ENCODE data around the gene WDR74. TPM values are rescaled to one million over a fixed set of nuclear protein-coding genes. Genes with fewer than 3 reads are reported as not detected.

WDR74 gene
- total RNA-seq, 2 donors from 2014 or later = 44.5 to 46.1 TPM

GRCh38 chr11:62805076-62805892, 34.1 kb downstream of the WDR74 start, which contains the start of gene NXF1:
NXF1 (minus strand) TSS chr11:62805440; CDS start chr11:62805356, 84 bp downstream.
- TF ChIP-seq POLR2AphosphoS5 (IDR thresholded peaks at IDR 0.05) = peak; percentile 100
- peak in 3 of 4 experiments; percentile 9 to 42 (median 37) for TF ChIP-seq CTCF (IDR thresholded peaks at IDR 0.05)
- TF ChIP-seq POLR2A (IDR thresholded peaks at IDR 0.05) = peak; percentile 100
- DNase-seq (ENCODE audit: low spot score) = peak; percentile 95
- intact Hi-C loops (cut with DNase I) = no loop called here
- H3K36me3 ChIP-seq = peaks cover 5 to 14% of the 10 kb centered on the region in 2 donors
- whole genome bisulfite sequencing = 0% methylated on average over 18 of the region's 77 CpGs
- peak within 1 kb of the TSS; percentile 77 to 84 for H3K27ac ChIP-seq
- peaks cover 5% of the 10 kb centered on the region for H3K4me1 ChIP-seq (replicated peaks)
- no peaks in the 10 kb centered on the region for H3K9me3 ChIP-seq
- peak within 1 kb of the TSS; percentile 83 to 88 for H3K4me3 ChIP-seq
- no peaks in the 10 kb centered on the region for H3K27me3 ChIP-seq (replicated peaks; ENCODE audit: insufficient read depth)

GRCh38 chr11:62804310-62805075, 34.9 kb downstream of the WDR74 start:
- WGBS = 2% methylated on average over 14 of the region's 14 CpGs
- Histone ChIP-seq H3K4me1 (replicated peaks) (peaks cover 5% of the 10 kb centered on the region), H3K4me3 (peak overlapping the region; percentile 83 to 88), H3K9me3 (no peaks in the 10 kb centered on the region), H3K27ac (peak overlapping the region; percentile 77 to 84), H3K27me3 (replicated peaks; ENCODE audit: insufficient read depth) (no peaks in the 10 kb centered on the region), H3K36me3 (peaks cover 5 to 22% of the 10 kb centered on the region in 2 donors)
- DNase-seq (ENCODE audit: low spot score) = no peak
- TF ChIP-seq POLR2AphosphoS5 (IDR thresholded peaks at IDR 0.05) = no peak
- no peak for TF ChIP-seq CTCF (IDR thresholded peaks at IDR 0.05)
- no peak for TF ChIP-seq POLR2A (IDR thresholded peaks at IDR 0.05)
- intact Hi-C loops (cut with DNase I) = no loop called here

GRCh38 chr11:62801071-62801470, 38.3 kb downstream of the WDR74 start:
- Histone ChIP-seq H3K27me3 (replicated peaks; ENCODE audit: insufficient read depth) (no peaks in the 10 kb centered on the region), H3K36me3 (peaks cover 14 to 50% of the 10 kb centered on the region in 2 donors), H3K27ac (no peak overlapping the region), H3K4me1 (replicated peaks) (peaks cover 5% of the 10 kb centered on the region), H3K4me3 (no peak overlapping the region), H3K9me3 (no peaks in the 10 kb centered on the region)
- 90% methylated on average over 4 of the region's 4 CpGs for WGBS
- intact Hi-C loops (cut with DNase I) = no loop called here
- no peak for DNase-seq (ENCODE audit: low spot score)
- TF ChIP-seq CTCF (IDR thresholded peaks at IDR 0.05) (no peak), POLR2AphosphoS5 (IDR thresholded peaks at IDR 0.05) (no peak), POLR2A (IDR thresholded peaks at IDR 0.05) (no peak)

GRCh38 chr11:62799486-62799885, 39.9 kb downstream of the WDR74 start:
- peaks cover 19 to 61% of the 10 kb centered on the region in 2 donors for H3K36me3 ChIP-seq
- no peak overlapping the region for H3K27ac ChIP-seq
- no peak overlapping the region for H3K4me3 ChIP-seq
- H3K27me3 ChIP-seq (replicated peaks; ENCODE audit: insufficient read depth) = no peaks in the 10 kb centered on the region
- intact Hi-C loops (cut with DNase I) = no loop called here
- no peaks in the 10 kb centered on the region for H3K9me3 ChIP-seq
- peaks cover 5% of the 10 kb centered on the region for H3K4me1 ChIP-seq (replicated peaks)
- 91% methylated on average over 10 of the region's 10 CpGs for WGBS
- DNase-seq (ENCODE audit: low spot score) = no peak
- TF ChIP-seq POLR2AphosphoS5 (IDR thresholded peaks at IDR 0.05) (no peak), CTCF (IDR thresholded peaks at IDR 0.05) (no peak), POLR2A (IDR thresholded peaks at IDR 0.05) (no peak)
